ENCODE results near the gene UBR3. TPM values are rescaled to one million over a fixed set of nuclear protein-coding genes. Genes with fewer than 3 reads are reported as not detected.
"Not testable (repeated sequence)": the region's sequence is repeated elsewhere in the genome, so short reads cannot be mapped to it uniquely, and the experiment has no call there.

The UBR3 gene
- total RNA-seq, 2 experiments from 2014 or later = 11.6 to 21.0 TPM

- Histone ChIP-seq H3K9me2 (ENCODE audit: insufficient read depth, low read length) (no peaks in the 10 kb centered on the region), H3K79me2 (ENCODE audit: insufficient read depth, low read depth, low read length) (no peaks in the 10 kb centered on the region), H3K4me3 (ENCODE audit: low read depth, low read length, poor library complexity, severe bottlenecking) (no peak overlapping the region), H3K36me3 (ENCODE audit: insufficient read depth, low read length) (no peaks in the 10 kb centered on the region), H4K20me1 (ENCODE audit: insufficient read depth, low read length) (no peaks in the 10 kb centered on the region), H3K27ac (ENCODE audit: low read depth, low read length, poor library complexity, severe bottlenecking) (no peak overlapping the region), H3K9me3 (ENCODE audit: low read length) (no peaks in the 10 kb centered on the region), H2AFZ (ENCODE audit: low read length) (no peak overlapping the region), H3K4me1 (ENCODE audit: insufficient read depth, low read length, poor library complexity, severe bottlenecking) (no peaks in the 10 kb centered on the region), H3K4me2 (ENCODE audit: low read length) (no peak overlapping the region)
- intact Hi-C loops (cut with micrococcal nuclease; ENCODE audit: unreplicated experiment) = no loop called here
- ChIA-PET POLR2A (interaction anchor here (0.8 kb wide), 1 partner anchor 400 kb away, joined by 3 read pairs; no protein-coding TSS in a partner anchor), CTCF (ENCODE audit: unreplicated experiment) (no interaction called here)
- no TSS peak for BruUV-seq (replicated peaks)
- DNase-seq (ENCODE audit: low spot score) = no peak
- TF ChIP-seq, protein P1, sequence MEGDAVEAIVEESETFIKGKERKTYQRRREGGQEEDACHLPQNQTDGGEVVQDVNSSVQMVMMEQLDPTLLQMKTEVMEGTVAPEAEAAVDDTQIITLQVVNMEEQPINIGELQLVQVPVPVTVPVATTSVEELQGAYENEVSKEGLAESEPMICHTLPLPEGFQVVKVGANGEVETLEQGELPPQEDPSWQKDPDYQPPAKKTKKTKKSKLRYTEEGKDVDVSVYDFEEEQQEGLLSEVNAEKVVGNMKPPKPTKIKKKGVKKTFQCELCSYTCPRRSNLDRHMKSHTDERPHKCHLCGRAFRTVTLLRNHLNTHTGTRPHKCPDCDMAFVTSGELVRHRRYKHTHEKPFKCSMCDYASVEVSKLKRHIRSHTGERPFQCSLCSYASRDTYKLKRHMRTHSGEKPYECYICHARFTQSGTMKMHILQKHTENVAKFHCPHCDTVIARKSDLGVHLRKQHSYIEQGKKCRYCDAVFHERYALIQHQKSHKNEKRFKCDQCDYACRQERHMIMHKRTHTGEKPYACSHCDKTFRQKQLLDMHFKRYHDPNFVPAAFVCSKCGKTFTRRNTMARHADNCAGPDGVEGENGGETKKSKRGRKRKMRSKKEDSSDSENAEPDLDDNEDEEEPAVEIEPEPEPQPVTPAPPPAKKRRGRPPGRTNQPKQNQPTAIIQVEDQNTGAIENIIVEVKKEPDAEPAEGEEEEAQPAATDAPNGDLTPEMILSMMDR (conservative IDR thresholded peaks at IDR 0.05; ENCODE audit: low read length) = no peak
- TF ChIP-seq EZH2phosphoT487 (IDR thresholded peaks at IDR 0.05; ENCODE audit: borderline replicate concordance, low read depth, low read length) = no peak
These were observed 294.4 kb downstream of the UBR3 start for GRCh38 chr2:170121689-170122088.

DNA sequence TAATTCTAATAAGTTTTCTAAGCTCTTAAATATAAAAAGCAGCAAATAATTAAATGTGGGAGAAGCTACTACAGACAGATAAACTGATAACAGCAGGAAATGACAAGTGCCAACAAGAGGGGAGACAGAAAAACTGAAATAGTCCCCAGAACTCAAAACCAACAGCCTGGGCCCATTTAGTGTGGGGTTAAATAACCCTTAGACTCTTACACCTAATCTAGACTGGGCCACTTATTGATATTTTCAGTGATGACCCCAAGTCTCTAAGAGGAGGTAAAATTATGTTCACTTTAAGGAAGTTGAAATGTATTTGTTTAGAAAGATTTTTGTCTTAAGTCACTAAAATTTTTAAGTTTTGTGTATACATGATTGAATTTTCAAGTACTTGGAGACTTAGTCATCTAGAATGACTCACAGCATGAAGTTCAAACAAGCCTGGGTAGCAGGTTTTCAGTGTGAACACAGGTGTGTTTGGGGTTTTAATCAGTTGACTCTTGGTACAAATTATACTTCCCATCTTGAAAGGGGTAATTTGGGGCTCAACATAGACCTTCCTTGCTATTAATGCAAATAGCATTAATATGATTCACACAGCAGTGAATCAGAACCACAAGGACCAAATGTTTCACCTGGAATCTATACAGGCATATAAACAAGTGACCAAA lies 295.8 kb downstream of the UBR3 start:
- Histone ChIP-seq H3K79me2 (ENCODE audit: insufficient read depth, low read depth, low read length) (no peaks in the 10 kb centered on the region), H3K4me2 (ENCODE audit: low read length) (no peak overlapping the region), H3K4me3 (ENCODE audit: low read depth, low read length, poor library complexity, severe bottlenecking) (no peak overlapping the region), H3K9me2 (ENCODE audit: insufficient read depth, low read length) (no peaks in the 10 kb centered on the region), H3K4me1 (ENCODE audit: insufficient read depth, low read length, poor library complexity, severe bottlenecking) (no peaks in the 10 kb centered on the region), H3K36me3 (ENCODE audit: insufficient read depth, low read length) (no peaks in the 10 kb centered on the region), H4K20me1 (ENCODE audit: insufficient read depth, low read length) (no peaks in the 10 kb centered on the region), H3K9me3 (ENCODE audit: low read length) (no peaks in the 10 kb centered on the region), H3K27ac (ENCODE audit: low read depth, low read length, poor library complexity, severe bottlenecking) (no peak overlapping the region), H2AFZ (ENCODE audit: low read length) (no peak overlapping the region)
- intact Hi-C loops (cut with micrococcal nuclease; ENCODE audit: unreplicated experiment) = no loop called here
- DNase-seq (ENCODE audit: low spot score) = no peak
- CTCF ChIA-PET (ENCODE audit: unreplicated experiment) = no interaction called here
- no TSS peak for BruUV-seq (replicated peaks)
- TF ChIP-seq, protein P1 (conservative IDR thresholded peaks at IDR 0.05; ENCODE audit: low read length) = no peak
- TF ChIP-seq EZH2phosphoT487 (IDR thresholded peaks at IDR 0.05; ENCODE audit: borderline replicate concordance, low read depth, low read length) = no peak
- POLR2A ChIA-PET = no interaction called here

GRCh38 chr2:170123593-170123992 lies 296.3 kb downstream of the UBR3 start:
- Histone ChIP-seq H3K4me3 (ENCODE audit: low read depth, low read length, poor library complexity, severe bottlenecking) (no peak overlapping the region), H3K4me1 (ENCODE audit: insufficient read depth, low read length, poor library complexity, severe bottlenecking) (no peaks in the 10 kb centered on the region), H3K9me2 (ENCODE audit: insufficient read depth, low read length) (no peaks in the 10 kb centered on the region), H4K20me1 (ENCODE audit: insufficient read depth, low read length) (no peaks in the 10 kb centered on the region), H3K4me2 (ENCODE audit: low read length) (no peak overlapping the region), H3K36me3 (ENCODE audit: insufficient read depth, low read length) (no peaks in the 10 kb centered on the region), H3K27ac (ENCODE audit: low read depth, low read length, poor library complexity, severe bottlenecking) (no peak overlapping the region), H2AFZ (ENCODE audit: low read length) (no peak overlapping the region), H3K9me3 (ENCODE audit: low read length) (no peaks in the 10 kb centered on the region), H3K79me2 (ENCODE audit: insufficient read depth, low read depth, low read length) (no peaks in the 10 kb centered on the region)
- BruUV-seq (replicated peaks) = no TSS peak
- intact Hi-C loops (cut with micrococcal nuclease; ENCODE audit: unreplicated experiment) = no loop called here
- no peak for DNase-seq (ENCODE audit: low spot score)
- POLR2A ChIA-PET = no interaction called here
- CTCF ChIA-PET (ENCODE audit: unreplicated experiment) = no interaction called here
- no peak for TF ChIP-seq EZH2phosphoT487 (IDR thresholded peaks at IDR 0.05; ENCODE audit: borderline replicate concordance, low read depth, low read length)
- TF ChIP-seq, protein P1 (conservative IDR thresholded peaks at IDR 0.05; ENCODE audit: low read length) = no peak

DNA sequence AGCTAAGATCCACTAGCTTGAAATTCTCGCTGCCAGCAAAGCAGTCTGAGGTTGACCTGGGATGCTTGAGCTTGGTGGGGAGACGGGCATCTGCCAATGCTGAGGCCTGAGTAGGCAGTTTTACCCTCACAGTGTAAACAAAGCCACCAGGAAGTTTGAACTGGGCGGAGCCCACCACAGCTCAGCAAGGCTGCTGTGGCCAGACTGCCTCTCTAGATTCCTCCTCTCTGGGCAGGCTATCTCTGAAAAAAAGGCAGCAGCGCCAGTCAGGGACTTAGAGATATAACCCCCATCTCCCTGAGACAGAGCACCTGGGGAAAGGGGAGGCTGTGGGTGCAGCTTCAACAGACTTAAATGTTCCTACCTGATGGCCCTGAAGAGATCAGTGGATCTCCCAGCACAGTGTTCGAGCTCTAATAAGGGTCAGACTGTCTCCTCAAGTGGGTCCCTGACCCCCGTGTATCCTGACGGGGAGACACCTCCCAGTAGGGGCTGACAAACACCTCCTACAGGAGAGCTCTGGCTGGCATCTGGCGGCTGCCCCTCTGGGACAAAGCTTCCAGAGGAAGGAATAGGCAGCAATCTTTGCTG lies 299.0 kb downstream of the UBR3 start:
- H3K4me3 ChIP-seq (ENCODE audit: low read depth, low read length, poor library complexity, severe bottlenecking); CTCF ChIA-PET (ENCODE audit: unreplicated experiment); H3K4me1 ChIP-seq (ENCODE audit: insufficient read depth, low read length, poor library complexity, severe bottlenecking); H3K9me2 ChIP-seq (ENCODE audit: insufficient read depth, low read length); H3K9me3 ChIP-seq (ENCODE audit: low read length); BruUV-seq (replicated peaks); H3K4me2 ChIP-seq (ENCODE audit: low read length); intact Hi-C loops (cut with micrococcal nuclease; ENCODE audit: unreplicated experiment); DNase-seq (ENCODE audit: low spot score); H4K20me1 ChIP-seq (ENCODE audit: insufficient read depth, low read length); H3K27ac ChIP-seq (ENCODE audit: low read depth, low read length, poor library complexity, severe bottlenecking); H3K79me2 ChIP-seq (ENCODE audit: insufficient read depth, low read depth, low read length); H3K36me3 ChIP-seq (ENCODE audit: insufficient read depth, low read length); H2AFZ ChIP-seq (ENCODE audit: low read length): not testable (repeated sequence)
- POLR2A ChIA-PET = interaction anchor here (0.7 kb wide), 1 partner anchor 69 kb away, joined by 3 read pairs; no protein-coding TSS in a partner anchor

Measured in OCI-LY7 (cell line).